Superior temporal gyrus (tissue), 1 donor: Measurements from ENCODE around the gene TPM2.
A peak's percentile ranks its signal among the peaks of the same experiment; 100 is the strongest.
"Not testable (repeated sequence)": the region's sequence is repeated elsewhere in the genome, so short reads cannot be mapped to it uniquely, and the experiment has no call there.

ENCODE experiments used
- DNase-seq: peaks from one replicate; pipeline ENCODE4 v3.0.0-alpha.2; 2016; ENCODE audit errors: extremely low spot score

TPM2 gene

DNA sequence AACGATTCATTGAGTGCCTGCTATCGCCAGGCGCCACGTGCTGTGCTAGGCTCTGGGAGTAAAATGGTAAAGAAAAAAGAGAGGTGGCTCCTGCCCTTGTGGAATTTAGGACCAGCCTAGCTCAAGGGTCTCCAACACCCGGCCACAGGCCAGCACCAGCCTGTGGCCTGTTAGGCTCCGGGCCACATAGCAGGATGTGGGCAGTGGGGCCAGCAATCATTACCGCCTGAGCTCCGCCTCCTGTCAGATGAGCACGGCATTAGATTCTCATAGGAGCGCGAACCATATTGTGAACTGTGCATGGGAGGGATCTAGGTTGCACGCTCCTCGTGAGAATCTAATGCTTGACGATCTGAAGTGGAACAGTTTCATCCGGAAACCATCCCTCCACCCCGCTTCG, 33.4 kb downstream of the TPM2 start:
- DNase-seq, result no peak

DNA sequence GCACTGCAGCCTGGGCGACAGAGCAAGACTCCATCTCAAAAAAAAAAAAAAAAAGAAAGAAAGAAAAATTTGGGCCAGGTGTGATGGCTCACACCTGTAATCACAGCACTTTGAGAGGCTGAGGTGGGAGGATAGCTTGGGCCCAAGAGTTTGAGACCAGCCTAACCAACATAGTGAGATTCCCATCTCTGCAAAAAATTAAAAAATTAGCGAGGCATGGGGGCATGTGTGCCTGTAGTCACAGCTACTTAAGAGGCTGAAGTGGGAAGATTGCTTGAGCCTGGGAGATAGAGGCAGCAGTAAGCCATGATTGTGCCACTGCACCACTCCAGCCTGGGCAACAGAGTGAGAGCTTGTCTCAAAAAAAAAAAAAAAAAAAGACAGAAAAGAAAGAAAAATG, 36.1 kb downstream of the TPM2 start:
- DNase-seq, result no peak

DNA sequence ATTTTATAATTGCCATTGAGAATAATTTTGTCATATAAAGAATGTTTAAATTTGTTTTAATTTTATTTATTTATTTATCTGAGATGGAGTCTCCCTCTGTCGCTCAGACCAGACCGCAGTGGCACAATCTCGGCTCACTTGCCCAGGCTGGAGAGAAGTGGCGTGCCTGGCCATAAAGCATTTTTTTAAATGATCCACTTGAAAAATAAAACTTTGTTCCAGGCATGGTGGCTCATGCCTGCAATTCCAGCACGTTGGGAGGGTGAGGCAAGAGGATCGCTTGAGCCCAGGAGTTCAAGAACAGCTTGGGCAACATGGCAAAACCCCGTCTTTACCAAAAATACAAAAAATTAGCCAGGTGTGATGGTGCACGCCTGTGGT, 36.9 kb downstream of the TPM2 start:
- DNase-seq, result no peak

DNA sequence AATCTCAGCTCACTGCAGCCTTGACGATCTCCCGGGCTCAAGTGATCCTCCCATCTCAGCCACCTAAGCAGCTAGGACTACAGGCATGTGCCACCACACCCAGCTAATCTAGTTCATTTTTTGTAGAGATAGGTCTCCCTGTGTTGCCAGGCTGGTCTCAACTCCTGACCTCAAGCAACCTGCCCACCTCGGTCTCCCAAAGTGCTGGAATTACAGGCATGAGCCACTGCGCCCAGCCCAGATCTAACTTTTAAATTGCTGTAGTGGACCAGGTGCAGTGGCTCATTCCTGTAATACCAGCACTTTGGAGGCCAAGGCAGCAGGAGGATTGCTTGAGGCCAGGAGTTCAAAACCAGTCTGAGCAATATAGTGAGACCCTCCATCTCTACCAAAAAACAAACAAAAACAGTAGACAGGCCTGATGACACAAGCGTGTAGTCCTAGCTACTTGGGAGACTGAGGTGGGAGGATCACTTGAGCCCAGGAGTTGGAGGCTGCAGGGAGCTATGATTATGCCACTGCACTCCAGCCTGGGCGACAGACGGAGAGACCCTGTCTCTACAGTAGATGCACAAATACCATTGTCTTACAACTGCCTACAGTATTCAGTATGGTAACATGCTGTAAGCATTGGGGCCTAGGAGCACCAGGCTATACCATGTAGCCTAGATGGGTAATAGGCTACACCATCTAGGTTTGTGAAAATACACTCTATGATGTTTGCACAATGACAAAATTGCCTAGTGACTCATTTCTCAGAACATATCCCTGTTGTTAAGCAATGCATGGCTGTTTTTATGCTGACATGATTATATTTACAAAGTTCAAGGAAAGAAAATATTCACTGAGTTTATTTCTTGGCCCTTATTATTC, 37.5 kb downstream of the TPM2 start:
- no peak for DNase-seq

DNA sequence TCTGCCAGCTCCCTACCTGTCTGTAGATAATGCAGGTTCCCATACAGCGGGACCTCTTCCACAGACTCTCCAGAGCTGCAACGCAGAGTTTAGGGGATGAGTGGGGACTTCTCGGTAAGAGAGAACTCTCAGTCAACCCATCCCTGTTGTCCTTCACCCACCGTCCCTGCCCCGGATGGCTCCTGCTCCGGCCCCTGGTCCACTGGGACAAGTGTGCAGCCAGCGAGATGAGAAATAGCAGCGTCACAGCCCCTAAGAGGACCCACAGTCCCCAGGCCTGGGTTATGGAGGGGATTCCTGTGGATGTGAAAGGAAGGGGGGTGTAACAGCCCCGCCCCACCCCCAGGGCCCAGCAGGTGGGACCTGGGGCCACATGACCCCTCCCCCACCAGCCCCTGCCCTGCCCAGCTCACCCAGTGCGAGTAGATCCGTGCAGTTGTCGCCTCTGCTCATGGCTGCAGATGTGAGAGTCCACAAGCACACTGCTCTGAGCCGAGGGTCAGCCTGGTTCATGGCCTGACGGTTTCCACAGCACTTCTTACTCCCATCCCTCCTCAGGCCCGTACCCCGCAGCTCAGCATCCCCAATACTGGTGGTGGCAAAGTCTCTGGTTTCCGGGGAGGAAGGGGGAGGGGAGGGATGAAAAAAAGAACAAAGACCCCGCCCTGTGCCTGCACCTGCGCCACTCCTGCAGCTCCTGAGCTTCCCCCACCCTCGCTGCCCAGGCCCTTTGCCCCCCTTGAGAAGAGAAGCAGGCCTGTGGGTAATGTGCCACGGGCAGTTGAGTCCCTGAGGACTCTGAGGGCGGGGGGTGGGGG, 39.2 kb downstream of the TPM2 start, which contains the start of gene SIT1:
Gene SIT1 (minus strand): TSS at position 591 of the 818 bp plus-strand sequence. CDS start 78 bp downstream, at position 513.
- DNase-seq, result no peak

DNA sequence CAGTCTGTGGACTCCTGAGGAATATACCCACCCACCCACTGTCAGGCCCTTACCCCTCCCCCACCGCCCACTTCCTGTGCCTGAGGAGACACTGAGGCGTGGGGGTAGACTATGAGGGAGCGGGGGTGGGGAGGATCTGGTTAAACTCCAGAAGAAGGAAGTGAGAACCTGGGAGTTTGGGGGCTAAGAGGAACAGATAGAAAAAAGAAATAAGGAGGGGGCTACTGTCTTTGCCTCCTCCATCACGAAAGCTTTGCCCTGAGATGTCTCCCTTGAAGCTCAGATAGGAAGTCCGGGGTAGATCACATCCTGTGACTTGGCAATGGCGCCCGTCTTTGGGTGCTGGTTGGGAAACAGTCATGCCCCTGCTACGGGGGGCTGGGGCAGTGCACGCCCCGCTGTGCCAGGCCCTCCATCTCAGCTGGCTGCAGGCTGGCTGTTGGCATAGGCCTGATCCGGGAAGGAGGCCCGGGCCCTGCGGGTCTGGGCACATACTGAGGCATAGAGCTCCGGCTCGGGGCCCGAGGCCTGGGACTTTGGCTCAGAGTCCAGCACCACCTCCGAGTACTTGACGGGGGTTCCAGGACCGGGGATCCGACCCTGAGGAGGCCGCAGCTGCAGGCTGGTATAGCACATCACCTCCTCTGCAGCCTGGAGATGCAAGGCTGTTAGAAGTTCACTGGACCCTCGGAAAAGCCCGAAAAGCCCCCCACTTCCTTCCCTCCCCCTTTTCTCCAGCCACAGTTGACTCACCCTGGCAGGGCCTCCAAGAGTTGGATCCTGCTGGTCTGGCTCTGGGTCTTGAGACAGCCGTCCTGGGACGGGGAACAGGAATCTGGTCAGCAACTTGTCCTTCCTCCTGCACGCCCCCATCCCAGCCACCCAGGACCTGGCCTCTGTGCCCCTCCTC, 40.0 kb downstream of the TPM2 start:
- DNase-seq, result no peak

DNA sequence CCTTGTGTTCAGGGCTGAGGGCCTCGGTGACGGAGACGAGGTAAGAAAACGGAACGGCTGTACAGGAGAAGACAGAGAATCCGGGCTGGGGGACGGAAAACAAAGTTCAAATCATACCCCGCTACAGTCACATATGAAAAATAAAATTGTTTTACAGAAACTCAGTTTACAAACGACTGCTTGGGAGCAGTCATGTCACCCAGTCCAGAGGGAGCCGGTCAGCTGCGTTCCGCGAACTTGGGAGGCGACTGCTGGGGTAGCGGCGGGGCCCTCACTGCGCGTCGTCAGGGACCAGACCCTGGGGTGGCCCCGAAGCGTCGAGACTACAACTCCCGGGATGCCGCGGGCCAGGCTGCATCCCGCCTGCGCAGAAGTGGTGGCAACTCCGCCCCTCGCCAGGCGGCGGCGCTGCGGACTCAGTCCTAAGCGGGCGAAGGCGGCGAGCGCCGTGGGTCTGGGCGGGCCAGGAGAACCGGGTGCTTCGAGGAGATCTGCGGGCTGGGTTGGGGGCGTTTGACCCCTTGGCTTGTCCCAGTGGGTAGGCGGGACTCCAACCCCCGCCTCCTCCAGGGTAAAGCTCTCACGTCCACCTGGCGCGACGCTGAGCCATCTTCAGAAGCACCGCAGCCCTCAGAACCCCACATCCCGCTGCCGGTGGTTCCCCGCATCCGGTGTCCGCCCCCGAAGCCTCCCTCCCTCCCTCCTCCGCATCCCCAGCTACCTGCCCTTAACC, 43.0 kb downstream of the TPM2 start:
- DNase-seq, result peak; percentile 92

DNA sequence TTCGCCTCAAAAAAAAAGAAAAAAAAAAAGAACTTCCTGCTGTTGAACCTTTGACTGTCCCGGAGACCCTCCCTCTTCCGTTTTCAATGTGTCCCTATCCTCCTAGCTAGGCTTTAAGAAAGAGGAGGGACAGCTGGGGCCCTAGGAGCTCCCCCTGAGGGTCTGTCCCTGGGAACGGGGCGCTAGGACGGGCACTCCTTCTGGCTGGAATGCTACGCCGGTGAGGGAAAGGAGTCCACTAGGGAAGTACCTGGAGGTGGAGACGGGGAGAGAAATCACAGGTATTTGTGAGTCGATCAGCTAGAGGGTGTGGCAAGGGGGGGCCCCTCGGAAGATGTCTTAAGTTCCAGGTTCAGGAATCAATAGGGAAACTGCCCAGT, 43.6 kb downstream of the TPM2 start:
- DNase-seq, result no peak

DNA sequence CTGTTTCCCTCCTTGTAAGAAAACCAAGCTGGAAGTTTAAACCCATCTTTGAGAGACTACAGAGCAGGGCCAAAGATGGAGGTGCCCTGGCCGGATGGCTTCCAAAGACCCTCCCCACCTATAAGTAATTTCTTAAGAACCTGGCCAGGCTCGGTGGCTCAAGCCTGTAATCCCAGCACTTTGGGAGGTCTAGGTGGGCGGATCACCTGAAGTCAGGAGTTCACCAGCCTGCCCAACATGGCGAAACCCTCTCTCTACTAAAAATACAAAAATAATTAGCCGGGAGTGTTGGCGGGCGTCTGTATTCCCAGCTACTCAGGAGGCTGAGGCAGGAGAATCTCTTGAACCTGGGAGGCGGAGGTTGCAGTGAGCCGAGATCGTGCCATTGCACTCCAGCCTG, 44.0 kb downstream of the TPM2 start:
- DNase-seq, result not testable (repeated sequence)

DNA sequence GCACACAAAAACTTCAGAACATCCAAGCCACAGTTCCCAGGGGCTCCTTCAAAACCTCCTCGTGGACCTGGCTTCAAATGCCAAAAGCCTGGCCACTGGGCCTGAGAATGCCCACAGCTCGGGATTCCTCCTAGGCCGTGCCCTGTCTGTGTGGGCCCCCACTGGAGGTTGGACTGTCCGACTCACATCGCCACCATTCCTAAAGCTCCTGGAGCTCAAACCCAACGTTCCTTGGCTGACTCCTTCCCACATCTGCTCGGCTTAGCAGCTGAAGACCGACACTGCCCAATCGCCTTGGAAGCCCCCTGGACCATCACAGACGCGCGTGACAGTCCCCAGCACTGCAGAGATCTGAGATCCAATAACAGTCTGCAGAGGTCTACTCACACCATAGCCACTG, 46.7 kb downstream of the TPM2 start:
- no peak for DNase-seq

DNA sequence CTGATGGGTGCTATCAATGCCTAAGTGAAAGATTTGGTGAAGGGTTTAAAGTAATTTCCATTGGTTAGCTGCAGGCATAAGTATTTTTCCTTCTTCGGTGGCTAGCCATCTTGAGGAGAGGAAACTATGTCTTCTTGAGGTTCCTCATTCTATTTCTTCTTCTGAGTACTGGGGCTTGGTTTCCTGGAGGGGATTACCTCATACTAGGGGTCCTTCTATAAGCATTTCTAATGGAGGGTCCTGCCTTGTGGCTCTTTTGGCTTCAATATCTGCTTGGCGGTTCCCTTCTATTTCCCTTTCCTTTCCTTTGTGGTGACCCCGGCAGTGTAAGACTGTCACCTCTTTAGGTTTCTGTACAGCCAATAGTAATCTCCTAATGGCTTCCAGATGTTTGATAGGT, 48.2 kb downstream of the TPM2 start:
- DNase-seq, result not testable (repeated sequence)

DNA sequence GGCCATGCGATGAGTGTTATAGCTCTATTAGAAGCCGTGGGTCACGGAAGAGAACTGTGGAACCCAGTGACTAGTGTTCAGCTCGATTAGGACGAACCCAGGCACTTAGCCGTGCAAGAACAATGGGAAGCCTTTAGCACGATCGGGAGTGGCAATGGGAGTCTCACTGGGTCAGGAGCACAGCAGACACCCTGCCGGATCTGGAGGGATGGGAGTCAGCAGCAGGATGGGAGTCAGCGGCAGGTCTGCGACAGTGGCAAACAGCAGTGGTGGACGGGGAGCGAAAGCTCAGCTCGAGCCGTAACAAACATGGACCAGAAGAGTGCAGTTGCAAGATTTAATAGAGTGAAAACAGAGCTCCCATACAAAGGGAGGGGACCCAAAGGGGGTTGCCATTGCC, 49.3 kb downstream of the TPM2 start:
- not testable (repeated sequence) for DNase-seq

DNA sequence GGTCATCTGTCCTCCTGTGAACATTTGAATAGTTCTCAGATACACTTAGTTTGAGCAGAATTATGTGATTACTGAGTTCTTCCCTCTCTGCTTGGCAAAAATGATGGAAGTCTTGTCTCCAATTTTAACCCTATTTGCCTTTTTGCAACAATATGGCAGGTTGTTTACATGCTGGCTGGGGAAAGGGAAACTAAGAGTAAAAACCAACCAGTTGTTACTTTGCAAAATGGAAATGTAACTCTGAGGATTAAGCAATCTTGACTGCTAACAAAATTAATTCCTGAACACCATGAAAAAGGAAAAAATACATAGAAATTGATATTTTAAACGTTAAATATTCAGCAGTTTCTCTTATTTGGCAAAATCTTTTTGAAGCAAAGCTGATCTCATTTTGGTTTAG, 50.1 kb downstream of the TPM2 start:
- no peak for DNase-seq

DNA sequence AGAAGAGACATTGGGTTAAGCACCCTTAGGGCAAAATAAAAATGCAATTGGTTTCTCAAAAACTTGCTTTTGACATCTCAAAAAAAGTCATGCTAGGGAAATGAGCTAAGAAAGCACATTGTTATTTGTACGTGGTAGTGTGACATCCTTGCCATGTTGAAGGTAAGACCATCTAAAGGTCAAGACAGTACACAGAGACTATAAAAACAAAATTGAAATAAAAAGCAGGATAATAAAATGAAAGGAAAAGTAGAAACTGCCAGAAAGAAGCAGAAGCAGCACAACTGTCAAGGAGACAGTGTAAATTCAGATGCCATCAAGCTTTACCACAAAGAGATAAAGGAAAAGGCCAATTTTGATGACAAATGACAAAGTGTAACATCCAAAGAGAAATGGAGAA, 50.5 kb downstream of the TPM2 start:
- DNase-seq, result not testable (repeated sequence)

DNA sequence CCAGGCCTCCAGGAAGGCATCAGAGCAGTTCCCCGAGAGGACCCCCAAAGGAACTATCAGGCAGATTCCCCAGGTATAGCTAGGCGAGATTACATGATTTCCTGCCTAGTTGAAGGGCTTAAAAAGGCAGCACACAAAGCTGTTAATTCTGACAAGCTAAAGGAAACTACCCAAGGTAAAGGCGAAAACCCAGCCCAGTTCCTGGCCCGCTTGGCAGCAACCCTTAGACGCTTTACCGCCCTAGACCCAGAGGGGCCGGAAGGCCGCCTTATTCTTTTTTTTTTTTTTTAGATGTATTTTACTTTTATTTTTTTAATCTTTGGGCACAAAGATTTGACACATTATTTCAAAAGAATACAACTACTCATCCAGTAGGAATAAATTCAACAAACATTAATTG, 51.0 kb downstream of the TPM2 start:
- not testable (repeated sequence) for DNase-seq

DNA sequence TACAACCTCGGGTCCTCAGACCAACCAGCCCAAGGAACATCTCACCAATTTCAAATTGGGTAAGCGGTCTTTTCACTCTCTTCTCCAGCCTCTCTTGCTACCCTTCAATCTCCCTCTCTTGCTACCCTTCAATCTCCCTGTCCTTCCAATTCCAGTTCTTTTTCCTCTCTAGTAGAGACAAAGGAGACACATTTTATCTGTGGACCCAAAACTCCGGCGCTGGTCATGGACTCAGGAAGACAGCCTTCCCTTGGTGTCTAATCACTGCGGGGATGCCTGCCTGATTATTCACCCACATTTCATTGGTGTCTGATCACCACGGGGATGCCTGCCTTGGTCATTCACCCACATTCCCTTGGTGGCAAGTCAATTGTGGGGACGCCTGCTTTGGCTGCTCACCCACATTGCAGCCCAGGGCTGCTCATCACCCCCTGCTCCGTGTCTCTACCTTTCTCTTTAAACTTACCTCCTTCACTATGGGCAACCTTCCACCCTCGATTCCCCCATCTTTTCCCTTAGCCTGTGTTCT, 52.2 kb downstream of the TPM2 start:
- not testable (repeated sequence) for DNase-seq

DNA sequence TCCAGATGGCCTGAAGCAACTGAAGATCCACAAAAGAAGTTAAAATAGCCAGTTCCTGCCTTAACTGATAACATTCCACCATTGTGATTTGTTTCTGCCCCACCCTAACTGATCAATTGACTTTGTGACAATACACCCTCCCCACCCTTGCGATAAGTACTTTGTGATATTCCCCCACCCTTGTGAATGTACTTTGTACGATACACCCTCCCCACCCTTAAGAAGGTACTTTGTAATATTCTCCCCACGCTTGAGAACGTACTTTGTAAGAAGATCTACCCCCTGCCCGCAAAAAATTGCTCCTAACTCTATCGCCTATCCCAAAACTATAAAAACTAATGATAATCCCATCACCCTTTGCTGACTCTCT, 52.9 kb downstream of the TPM2 start:
- DNase-seq, result not testable (repeated sequence)

DNA sequence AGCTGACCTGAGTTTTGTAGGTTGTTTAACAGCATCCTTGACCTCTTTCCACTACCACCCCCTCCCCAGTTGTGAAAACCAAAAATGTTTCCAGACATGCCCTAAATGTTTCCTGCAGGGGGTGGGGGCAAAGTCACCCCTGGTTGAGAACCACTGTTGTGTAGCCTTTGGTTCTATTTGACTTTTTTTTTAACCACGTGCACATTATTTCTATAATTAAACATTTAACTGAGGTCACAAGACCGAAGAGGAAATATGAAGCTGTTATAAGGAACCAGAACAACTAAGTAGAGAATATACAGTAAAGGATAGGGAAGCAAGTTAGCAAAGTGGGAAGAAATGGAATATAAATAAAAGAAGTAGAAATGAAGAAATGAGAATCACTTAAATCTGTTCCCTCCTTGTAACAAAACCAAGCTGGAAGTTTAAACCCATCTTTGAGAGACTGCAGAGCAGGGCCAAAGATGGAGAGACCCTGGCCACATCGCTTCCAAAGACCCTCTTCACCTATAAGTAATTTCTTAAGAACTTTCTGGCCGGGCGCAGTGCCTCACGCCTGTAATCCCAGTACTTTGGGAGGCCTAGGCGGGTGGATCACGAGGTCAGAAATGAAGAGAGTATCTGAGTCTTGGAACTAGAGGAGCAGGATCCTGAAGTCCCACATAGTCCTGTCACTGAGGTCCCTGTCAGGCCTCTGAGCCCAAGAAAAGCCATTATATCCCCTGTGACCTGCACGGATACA, 53.4 kb downstream of the TPM2 start:
- DNase-seq, result no peak

DNA sequence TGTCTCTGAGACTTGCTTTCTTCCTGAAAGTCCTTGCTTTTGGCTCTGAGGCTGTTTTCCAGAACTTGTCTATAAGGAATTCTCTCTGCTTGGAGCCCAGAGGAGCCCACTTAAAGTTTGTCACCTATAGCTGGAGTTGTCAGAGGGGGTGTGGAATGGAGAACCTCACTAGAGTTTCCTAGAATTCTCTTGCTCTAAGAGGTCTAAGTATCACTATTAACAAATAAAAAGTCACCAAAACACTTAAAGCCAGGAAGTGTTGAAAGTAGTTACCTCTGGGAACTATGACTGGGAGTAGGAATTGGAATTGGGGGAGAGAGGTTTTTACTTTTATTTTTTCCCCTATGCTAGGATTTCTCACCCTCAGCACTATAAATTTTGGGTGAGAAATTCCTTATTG, 54.0 kb downstream of the TPM2 start:
- DNase-seq, result no peak
